Nephron (organoid): ENCODE results near the gene ARL4A.
A peak's percentile ranks its signal among the peaks of the same experiment; 100 is the strongest.
"Not testable (repeated sequence)": the region's sequence is repeated elsewhere in the genome, so short reads cannot be mapped to it uniquely, and the experiment has no call there.

Experiments
- H3K27ac Mint-ChIP-seq, 3 experiments: 2 replicates each; pipeline ENCODE4 v1.8.0; 2020; ENCODE audit warnings: mixed read lengths in 3 of 3, mild to moderate bottlenecking in 2 of 3, moderate library complexity in 1 of 3
- H3K27me3 Mint-ChIP-seq: 2 replicates; pipeline ENCODE4 v1.8.0; 2021; ENCODE audit warnings: low read depth, mild to moderate bottlenecking, moderate library complexity, mixed read lengths
- H3K36me3 Mint-ChIP-seq: 2 replicates; pipeline ENCODE4 v1.8.0; 2020; ENCODE audit warnings: low read depth, mixed read lengths
- H3K4me1 Mint-ChIP-seq: 2 replicates; pipeline ENCODE4 v1.8.0; 2020; ENCODE audit warnings: mixed read lengths
- H3K4me3 Mint-ChIP-seq, 3 experiments: 2 replicates each; pipeline ENCODE4 v1.8.0; 2020; ENCODE audit warnings: mild to moderate bottlenecking in 3 of 3, mixed read lengths in 3 of 3, moderate library complexity in 2 of 3
- H3K9me3 Mint-ChIP-seq: 2 replicates; pipeline ENCODE4 v1.8.0; 2020; ENCODE audit warnings: mixed read lengths
- CTCF ChIP-seq, 3 experiments: fragments of 200-600 bp; sonication (generic); IDR thresholded peaks; one replicate each; pipeline ENCODE4 v1.5.0; 2021; ENCODE audit warnings: antibody characterized with exemption in 3 of 3; ENCODE audit not compliant: unreplicated experiment in 3 of 3

The ARL4A gene

GRCh38 chr7:12683678-12684585, 3.5 kb upstream of the ARL4A start:
- Mint-ChIP-seq H3K27ac (peak overlapping the region in 2 of 3 experiments; percentile 19 to 60), H3K4me3 (peak overlapping the region; percentile 22 to 76 (median 24)), H3K36me3 (no peaks in the 10 kb centered on the region), H3K27me3 (no peaks in the 10 kb centered on the region), H3K9me3 (no peaks in the 10 kb centered on the region), H3K4me1 (peaks cover 12% of the 10 kb centered on the region)
- TF ChIP-seq CTCF (IDR thresholded peaks at IDR 0.05; ENCODE audit: unreplicated experiment in 3 of 3) = peak; percentile 38 to 54 (median 47)

GRCh38 chr7:12684733-12685132, 2.7 kb upstream of the ARL4A start:
- Mint-ChIP-seq H3K9me3 (no peaks in the 10 kb centered on the region), H3K4me1 (peaks cover 20% of the 10 kb centered on the region), H3K27me3 (no peaks in the 10 kb centered on the region), H3K36me3 (no peaks in the 10 kb centered on the region), H3K27ac (no peak overlapping the region), H3K4me3 (no peak overlapping the region)
- TF ChIP-seq CTCF (IDR thresholded peaks at IDR 0.05; ENCODE audit: unreplicated experiment in 3 of 3) = no peak

GRCh38 chr7:12685550-12685949, 1.9 kb upstream of the ARL4A start:
- H3K36me3 Mint-ChIP-seq = no peaks in the 10 kb centered on the region
- peak overlapping the region; percentile 89 to 98 (median 91) for H3K4me3 Mint-ChIP-seq
- H3K27me3 Mint-ChIP-seq = no peaks in the 10 kb centered on the region
- TF ChIP-seq CTCF (IDR thresholded peaks at IDR 0.05; ENCODE audit: unreplicated experiment in 3 of 3) = peak; percentile 26 to 36 (median 32)
- H3K27ac Mint-ChIP-seq = peak overlapping the region; percentile 13 to 91 (median 65)
- peaks cover 24% of the 10 kb centered on the region for H3K4me1 Mint-ChIP-seq
- H3K9me3 Mint-ChIP-seq = no peaks in the 10 kb centered on the region

- peak overlapping the region; percentile 13 to 91 (median 83) for H3K27ac Mint-ChIP-seq
- H3K9me3 Mint-ChIP-seq = no peaks in the 10 kb centered on the region
- no peaks in the 10 kb centered on the region for H3K36me3 Mint-ChIP-seq
- H3K27me3 Mint-ChIP-seq = no peaks in the 10 kb centered on the region
- H3K4me3 Mint-ChIP-seq = peak overlapping the region; percentile 89 to 98 (median 95)
- peak; percentile 96 to 99 (median 96) for TF ChIP-seq CTCF (IDR thresholded peaks at IDR 0.05; ENCODE audit: unreplicated experiment in 3 of 3)
- peaks cover 24% of the 10 kb centered on the region for H3K4me1 Mint-ChIP-seq
These were observed 1.1 kb upstream of the ARL4A start for GRCh38 chr7:12686234-12686890.

- H3K4me1 Mint-ChIP-seq = peaks cover 25% of the 10 kb centered on the region
- TF ChIP-seq CTCF (IDR thresholded peaks at IDR 0.05; ENCODE audit: unreplicated experiment in 3 of 3) = no peak
These were observed 312 bp downstream of the ARL4A start for GRCh38 chr7:12687718-12688171.

GRCh38 chr7:12688485-12689170, 1.2 kb downstream of the ARL4A start:
- peak overlapping the region in 1 of 3 experiments; percentile 78 for H3K27ac Mint-ChIP-seq
- peak overlapping the region; percentile 89 to 98 (median 95) for H3K4me3 Mint-ChIP-seq
- not testable (repeated sequence) for H3K27me3 Mint-ChIP-seq, H3K36me3 Mint-ChIP-seq, H3K9me3 Mint-ChIP-seq
- H3K4me1 Mint-ChIP-seq = peaks cover 29% of the 10 kb centered on the region

More at GRCh38 chr7:12687718-12688171, 312 bp downstream of the ARL4A start:
- Mint-ChIP-seq H3K36me3 (no peaks in the 10 kb centered on the region), H3K4me3 (peak overlapping the region; percentile 89 to 98 (median 95)), H3K27ac (peak overlapping the region; percentile 60 to 84 (median 78)), H3K9me3 (no peaks in the 10 kb centered on the region), H3K27me3 (no peaks in the 10 kb centered on the region)
